SKM-1 (cell line): Measurements from ENCODE around the gene SOX9.
"Not testable (repeated sequence)": the region's sequence is repeated elsewhere in the genome, so short reads cannot be mapped to it uniquely, and the experiment has no call there.

Experiments used
- DNase-seq: peaks from one replicate; lab custom pipeline; 2025; ENCODE audit not compliant: unreplicated experiment; lab: John Stamatoyannopoulos, UW

SOX9 gene

GRCh38 chr17:72125742-72126141 lies 4.9 kb downstream of the SOX9 start:
- no peak for DNase-seq

GRCh38 chr17:72126575-72127486 lies 6.0 kb downstream of the SOX9 start:
- DNase-seq: no peak

- DNase-seq: no peak
These were observed 7.2 kb downstream of the SOX9 start for GRCh38 chr17:72128039-72128438.

GRCh38 chr17:72134608-72135394 lies 14.0 kb downstream of the SOX9 start:
- no peak for DNase-seq

- no peak for DNase-seq
These were observed 14.9 kb downstream of the SOX9 start for GRCh38 chr17:72135546-72136325.

- no peak for DNase-seq
These were observed 15.9 kb downstream of the SOX9 start for GRCh38 chr17:72136692-72137091.

GRCh38 chr17:72137161-72137560 lies 16.3 kb downstream of the SOX9 start:
- no peak for DNase-seq

GRCh38 chr17:72139212-72139611 lies 18.4 kb downstream of the SOX9 start:
- no peak for DNase-seq

GRCh38 chr17:72141336-72141735 lies 20.5 kb downstream of the SOX9 start:
- no peak for DNase-seq

GRCh38 chr17:72142097-72142496 lies 21.3 kb downstream of the SOX9 start:
- not testable (repeated sequence) for DNase-seq

GRCh38 chr17:72142614-72143013 lies 21.8 kb downstream of the SOX9 start:
- no peak for DNase-seq

- DNase-seq: no peak
These were observed 22.4 kb downstream of the SOX9 start for GRCh38 chr17:72143245-72143644.

- no peak for DNase-seq
These were observed 23.3 kb downstream of the SOX9 start for GRCh38 chr17:72144101-72144500.

GRCh38 chr17:72145562-72145961 lies 24.7 kb downstream of the SOX9 start:
- no peak for DNase-seq

GRCh38 chr17:72145962-72146361 lies 25.1 kb downstream of the SOX9 start:
- DNase-seq: no peak

GRCh38 chr17:72146371-72146770 lies 25.6 kb downstream of the SOX9 start:
- DNase-seq: no peak

GRCh38 chr17:72150632-72151460 lies 30.0 kb downstream of the SOX9 start:
- DNase-seq: no peak

- DNase-seq: no peak
These were observed 31.0 kb downstream of the SOX9 start for GRCh38 chr17:72151565-72152386.

GRCh38 chr17:72152387-72152929 lies 31.6 kb downstream of the SOX9 start:
- DNase-seq: no peak
